GM15510 (cell line): ENCODE measurements around the gene MLLT3.

Experiments used
- POLR2A ChIP-seq: IDR thresholded peaks from 3 replicates; pipeline ENCODE4 v1.6.1; 2011; ENCODE audit warnings: borderline replicate concordance; ENCODE audit not compliant: insufficient read length; ENCODE audit errors: extremely low read depth

Gene MLLT3

GRCh38 chr9:20559231-20559890, 62.9 kb downstream of the MLLT3 start:
- no peak for TF ChIP-seq POLR2A

- TF ChIP-seq POLR2A, result no peak
Observed at GRCh38 chr9:20558566-20559016, 63.7 kb downstream of the MLLT3 start.

GRCh38 chr9:20557890-20558565, 64.3 kb downstream of the MLLT3 start:
- TF ChIP-seq POLR2A, result no peak

- TF ChIP-seq POLR2A, result no peak
Observed at GRCh38 chr9:20557285-20557684, 65.0 kb downstream of the MLLT3 start.

- TF ChIP-seq POLR2A, result no peak
Observed at GRCh38 chr9:20553558-20554149, 68.6 kb downstream of the MLLT3 start.

- no peak for TF ChIP-seq POLR2A
Observed at GRCh38 chr9:20552874-20553557, 69.3 kb downstream of the MLLT3 start.

- no peak for TF ChIP-seq POLR2A
Observed at GRCh38 chr9:20551835-20552234, 70.5 kb downstream of the MLLT3 start.

- no peak for TF ChIP-seq POLR2A
Observed at GRCh38 chr9:20551236-20551635, 71.1 kb downstream of the MLLT3 start.

- TF ChIP-seq POLR2A, result no peak
Observed at GRCh38 chr9:20550326-20550725, 72.0 kb downstream of the MLLT3 start.

- no peak for TF ChIP-seq POLR2A
Observed at GRCh38 chr9:20549053-20549452, 73.2 kb downstream of the MLLT3 start.

- no peak for TF ChIP-seq POLR2A
Observed at GRCh38 chr9:20545023-20545622, 77.2 kb downstream of the MLLT3 start.

- no peak for TF ChIP-seq POLR2A
Observed at GRCh38 chr9:20540169-20540863, 82.0 kb downstream of the MLLT3 start.

GRCh38 chr9:20538956-20539355, 83.3 kb downstream of the MLLT3 start:
- no peak for TF ChIP-seq POLR2A

- TF ChIP-seq POLR2A, result no peak
Observed at GRCh38 chr9:20538092-20538491, 84.2 kb downstream of the MLLT3 start.

GRCh38 chr9:20537294-20537693, 85.0 kb downstream of the MLLT3 start:
- TF ChIP-seq POLR2A, result no peak

GRCh38 chr9:20532584-20532983, 89.7 kb downstream of the MLLT3 start:
- TF ChIP-seq POLR2A, result no peak
